ENCODE data around the gene ZFP36L1. TPM values are rescaled to one million over a fixed set of nuclear protein-coding genes. Genes with fewer than 3 reads are reported as not detected.

ZFP36L1 gene
- total and polyA plus RNA-seq, 9 of the 15 experiments (the other 6 are each of a cell fraction or from before 2014, with no cell fraction given), result 1.3 to 26.6 (median 3.7) TPM

- TF ChIP-seq ZFP91 (CRISPR knock-in tag; IDR thresholded peaks at IDR 0.05) (0 out of 2 replicates have a peak, but pooled peaks have one; percentile 39), CTBP1 (IDR thresholded peaks at IDR 0.05; ENCODE audit: borderline replicate concordance) (peak; percentile 72; the same call in 1 of the 2 replicates), PHF20 (IDR thresholded peaks at IDR 0.05; ENCODE audit: partially characterized antibody) (peak; percentile 57), HNRNPK (IDR thresholded peaks at IDR 0.05; ENCODE audit: low read depth, low read length, poor library complexity, severe bottlenecking) (peak; percentile 24), LARP7 (IDR thresholded peaks at IDR 0.05) (no peak), FOXA3 (CRISPR knock-in tag; conservative IDR thresholded peaks at IDR 0.05 in 1 of 2, IDR thresholded peaks at IDR 0.05 in 1 of 2) (peak in 1 of 2 experiments; percentile 75; a peak in 1 of 4 replicates), TFAM (CRISPR knock-in tag; conservative IDR thresholded peaks at IDR 0.05) (no peak), DIDO1 (tag; IDR thresholded peaks at IDR 0.05; ENCODE audit: low read depth) (no peak), XRCC5 (IDR thresholded peaks at IDR 0.05; ENCODE audit: low read depth, low read length) (0 out of 2 replicates have a peak, but pooled peaks have one; percentile 68), ZNF644 (tag; IDR thresholded peaks at IDR 0.05; ENCODE audit: low read depth) (peak; percentile 84), HOXB6 (CRISPR knock-in tag; IDR thresholded peaks at IDR 0.05; ENCODE audit: borderline replicate concordance) (no peak), EZH2 (IDR thresholded peaks at IDR 0.05; ENCODE audit: borderline replicate concordance, low read depth, low read length) (no peak), ZNF583 (CRISPR knock-in tag; IDR thresholded peaks at IDR 0.05) (peak; percentile 87; the same call in 1 of the 2 replicates), RHOXF2B (CRISPR knock-in tag; conservative IDR thresholded peaks at IDR 0.05) (no peak), ARNT (IDR thresholded peaks at IDR 0.05) (no peak), PKNOX1 (IDR thresholded peaks at IDR 0.05) (no peak), SMC3 (conservative IDR thresholded peaks at IDR 0.05; ENCODE audit: insufficient read depth, low read depth, low read length) (peak; percentile 91)
- TF ChIP-seq, protein P1, sequence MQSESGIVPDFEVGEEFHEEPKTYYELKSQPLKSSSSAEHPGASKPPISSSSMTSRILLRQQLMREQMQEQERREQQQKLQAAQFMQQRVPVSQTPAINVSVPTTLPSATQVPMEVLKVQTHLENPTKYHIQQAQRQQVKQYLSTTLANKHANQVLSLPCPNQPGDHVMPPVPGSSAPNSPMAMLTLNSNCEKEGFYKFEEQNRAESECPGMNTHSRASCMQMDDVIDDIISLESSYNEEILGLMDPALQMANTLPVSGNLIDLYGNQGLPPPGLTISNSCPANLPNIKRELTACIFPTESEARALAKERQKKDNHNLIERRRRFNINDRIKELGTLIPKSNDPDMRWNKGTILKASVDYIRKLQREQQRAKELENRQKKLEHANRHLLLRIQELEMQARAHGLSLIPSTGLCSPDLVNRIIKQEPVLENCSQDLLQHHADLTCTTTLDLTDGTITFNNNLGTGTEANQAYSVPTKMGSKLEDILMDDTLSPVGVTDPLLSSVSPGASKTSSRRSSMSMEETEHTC (IDR thresholded peaks at IDR 0.05), result no peak
- TF ChIP-seq, protein P2, sequence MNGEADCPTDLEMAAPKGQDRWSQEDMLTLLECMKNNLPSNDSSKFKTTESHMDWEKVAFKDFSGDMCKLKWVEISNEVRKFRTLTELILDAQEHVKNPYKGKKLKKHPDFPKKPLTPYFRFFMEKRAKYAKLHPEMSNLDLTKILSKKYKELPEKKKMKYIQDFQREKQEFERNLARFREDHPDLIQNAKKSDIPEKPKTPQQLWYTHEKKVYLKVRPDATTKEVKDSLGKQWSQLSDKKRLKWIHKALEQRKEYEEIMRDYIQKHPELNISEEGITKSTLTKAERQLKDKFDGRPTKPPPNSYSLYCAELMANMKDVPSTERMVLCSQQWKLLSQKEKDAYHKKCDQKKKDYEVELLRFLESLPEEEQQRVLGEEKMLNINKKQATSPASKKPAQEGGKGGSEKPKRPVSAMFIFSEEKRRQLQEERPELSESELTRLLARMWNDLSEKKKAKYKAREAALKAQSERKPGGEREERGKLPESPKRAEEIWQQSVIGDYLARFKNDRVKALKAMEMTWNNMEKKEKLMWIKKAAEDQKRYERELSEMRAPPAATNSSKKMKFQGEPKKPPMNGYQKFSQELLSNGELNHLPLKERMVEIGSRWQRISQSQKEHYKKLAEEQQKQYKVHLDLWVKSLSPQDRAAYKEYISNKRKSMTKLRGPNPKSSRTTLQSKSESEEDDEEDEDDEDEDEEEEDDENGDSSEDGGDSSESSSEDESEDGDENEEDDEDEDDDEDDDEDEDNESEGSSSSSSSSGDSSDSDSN (IDR thresholded peaks at IDR 0.05; ENCODE audit: borderline replicate concordance in 1 of 2, low read depth in 2 of 2, low read length in 2 of 2), result peak; percentile 87 to 91; a peak in 3 of 4 replicates
Observed at GRCh38 chr14:68816183-68816942, 23.5 kb upstream of the ZFP36L1 start (continued).
